Camera-type eye (tissue), 1 donor: ENCODE data around the gene TARDBP. TPM values are rescaled to one million over a fixed set of nuclear protein-coding genes. Genes with fewer than 3 reads are reported as not detected.

Source experiments
- total RNA-seq: library from RNA; depleted of rRNA; stranded (reverse); fragments of >200 nt; gene quantifications from one replicate; pipeline ENCODE4 v1.2.3, GENCODE V29; 2014

The TARDBP gene
- total RNA-seq = 215 TPM

DNA sequence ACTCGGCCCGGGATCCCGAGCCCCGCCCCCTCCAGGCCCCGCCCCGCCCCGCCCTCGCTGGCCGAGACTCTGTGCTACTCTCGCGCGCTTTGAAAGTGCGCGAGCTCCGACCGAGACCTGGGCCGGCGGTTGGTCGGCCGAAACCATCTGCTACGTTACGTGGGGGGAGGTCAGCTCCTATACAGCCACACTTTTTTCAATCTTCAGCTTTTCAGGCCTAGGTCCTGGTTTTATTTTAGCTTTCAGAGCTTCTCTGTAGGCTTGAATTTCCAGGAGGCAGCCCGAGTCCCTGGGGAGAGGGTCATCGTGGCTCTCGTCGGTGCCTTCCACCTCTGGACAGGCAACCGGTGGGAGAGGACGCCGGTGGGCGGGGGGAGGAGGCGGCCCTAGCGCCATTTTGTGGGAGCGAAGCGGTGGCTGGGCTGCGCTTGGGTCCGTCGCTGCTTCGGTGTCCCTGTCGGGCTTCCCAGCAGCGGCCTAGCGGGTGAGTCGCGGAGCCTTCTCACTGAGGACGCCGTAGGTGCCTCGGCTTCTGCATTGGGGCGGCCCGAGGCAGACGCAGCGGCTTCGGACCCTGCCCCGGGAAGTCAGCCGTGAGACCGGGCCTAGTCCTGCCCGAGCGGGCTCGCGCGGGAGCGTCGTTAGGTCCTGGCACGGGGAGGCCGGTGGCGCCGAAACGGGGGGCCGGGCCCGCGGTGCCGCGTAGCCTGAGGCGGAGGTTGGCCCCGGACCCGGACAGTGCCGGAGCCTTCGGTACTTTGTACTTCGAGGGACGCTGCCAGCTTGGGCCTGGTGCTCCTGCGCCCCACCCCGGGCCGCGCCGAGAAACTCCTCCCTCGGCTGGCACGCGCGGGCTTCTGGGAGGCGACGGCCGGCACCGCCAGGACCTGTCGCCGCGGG is at the start of gene TARDBP:
TARDBP (plus strand) TSS at position 395 of the 900 bp plus-strand sequence. CDS start 1,074 bp downstream, outside the sequence.

GRCh38 chr1:11046625-11047365 is 34.3 kb downstream of the TARDBP start, which contains the start of gene MASP2:
Gene MASP2, minus strand, starts transcription at chr1:11047239. Its CDS starts 32 bp downstream, at chr1:11047207.

GRCh38 chr1:11059968-11060830 is 47.7 kb downstream of the TARDBP start, which contains the start of gene SRM:
Gene SRM, minus strand, starts transcription at chr1:11060018. Its CDS starts 75 bp downstream, at chr1:11059943.

Other genes with a start within 250 kb of the TARDBP start
- 58.1 TPM for gene CASZ1, start 216.0 kb upstream of the TARDBP start, total RNA-seq
- not detected for gene MASP2, start 34.6 kb downstream of the TARDBP start, total RNA-seq
- 21.1 TPM for gene SRM, start 47.4 kb downstream of the TARDBP start, total RNA-seq
- gene EXOSC10, start 87.2 kb downstream of the TARDBP start, total RNA-seq = 81.6 TPM
- gene ANGPTL7, start 176.7 kb downstream of the TARDBP start, total RNA-seq = 33.2 TPM
- 64.4 TPM for gene MTOR, start 249.9 kb downstream of the TARDBP start, total RNA-seq